Retinal pigment epithelial cell (primary cell): Measurements from ENCODE around the gene RFX2.

ENCODE experiments used
- DNase-seq: peaks from one replicate; pipeline ENCODE4 v3.0.0-alpha.2; 2010; ENCODE audit warnings: low read depth
- H3K4me3 ChIP-seq: 2 replicates; pipeline ENCODE4 v1.5.1; 2011; ENCODE audit warnings: mild to moderate bottlenecking, low read length, control low read depth, moderate library complexity
- CTCF ChIP-seq: conservative IDR thresholded peaks from 2 replicates; pipeline ENCODE4 v1.5.1; 2011; ENCODE audit warnings: low read depth, low read length, control low read depth, inconsistent platforms

Gene RFX2

GRCh38 chr19:5958074-5958850 lies 152.0 kb downstream of the RFX2 start:
- no peak overlapping the region for H3K4me3 ChIP-seq
- TF ChIP-seq CTCF, result no peak
- DNase-seq, result no peak

- no peak for DNase-seq
- H3K4me3 ChIP-seq, result no peak overlapping the region
- no peak for TF ChIP-seq CTCF
These were observed 153.1 kb downstream of the RFX2 start for GRCh38 chr19:5957170-5957569.

GRCh38 chr19:5956728-5957127 lies 153.6 kb downstream of the RFX2 start:
- no peak overlapping the region for H3K4me3 ChIP-seq
- no peak for DNase-seq
- no peak for TF ChIP-seq CTCF

GRCh38 chr19:5956323-5956722 lies 154.0 kb downstream of the RFX2 start:
- no peak overlapping the region for H3K4me3 ChIP-seq
- TF ChIP-seq CTCF, result no peak

GRCh38 chr19:5955636-5955935 lies 154.7 kb downstream of the RFX2 start:
- no peak overlapping the region for H3K4me3 ChIP-seq
- TF ChIP-seq CTCF, result no peak
- DNase-seq, result no peak

More at GRCh38 chr19:5956323-5956722, 154.0 kb downstream of the RFX2 start:
- DNase-seq, result no peak

GRCh38 chr19:5954293-5954692 lies 156.0 kb downstream of the RFX2 start:
- H3K4me3 ChIP-seq, result no peak overlapping the region
- DNase-seq, result no peak
- no peak for TF ChIP-seq CTCF

GRCh38 chr19:5953680-5954213 lies 156.6 kb downstream of the RFX2 start:
- DNase-seq, result no peak
- TF ChIP-seq CTCF, result no peak
- no peak overlapping the region for H3K4me3 ChIP-seq
